C4-2B (cell line): Measurements from ENCODE around the gene C11orf58.

Source experiments
- ZFX ChIP-seq: fragments of 450-650 bp; IDR thresholded peaks from 2 replicates; pipeline ENCODE4 v1.6.1; 2017
- TF ChIP-seq, protein P1 (sequence below): fragments of 450-650 bp; conservative IDR thresholded peaks from 2 replicates; pipeline ENCODE4 v1.5.1; 2017; ENCODE audit warnings: mild to moderate bottlenecking

DNA sequence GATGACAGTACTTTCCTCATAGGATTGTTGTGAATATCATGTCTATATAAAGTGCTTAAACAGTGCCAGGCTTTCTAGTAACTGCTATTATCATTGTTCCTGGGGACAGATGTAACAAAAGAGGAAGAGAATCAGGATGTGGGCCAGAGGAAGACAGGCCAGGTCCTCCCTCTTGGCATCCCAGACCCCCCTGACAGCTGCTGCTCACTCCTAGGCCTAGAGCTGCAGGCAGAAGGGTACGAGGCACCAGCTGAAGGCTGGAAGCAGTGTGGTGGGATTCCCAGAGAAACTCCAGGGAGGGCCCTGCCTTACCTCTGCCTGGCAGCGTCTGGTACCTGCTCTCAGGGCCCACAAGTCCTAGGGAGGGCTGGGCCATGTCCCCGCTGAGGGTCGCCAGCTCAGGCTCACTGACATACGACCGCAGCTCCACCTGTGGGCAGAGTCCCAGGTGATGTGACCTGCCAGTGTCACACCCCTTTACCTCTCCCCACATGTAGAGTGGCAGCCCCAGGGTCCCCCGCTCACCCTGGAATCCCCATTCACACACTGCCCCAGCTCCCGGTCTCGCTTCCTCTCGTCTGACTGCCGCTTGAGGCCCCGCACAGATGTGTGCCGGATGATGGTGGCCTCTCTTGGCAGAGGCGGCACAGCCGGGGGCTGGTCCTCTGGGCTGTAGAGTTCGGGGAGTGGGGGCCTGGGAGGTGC lies 52.2 kb downstream of the C11orf58 start:
- TF ChIP-seq, protein P1, sequence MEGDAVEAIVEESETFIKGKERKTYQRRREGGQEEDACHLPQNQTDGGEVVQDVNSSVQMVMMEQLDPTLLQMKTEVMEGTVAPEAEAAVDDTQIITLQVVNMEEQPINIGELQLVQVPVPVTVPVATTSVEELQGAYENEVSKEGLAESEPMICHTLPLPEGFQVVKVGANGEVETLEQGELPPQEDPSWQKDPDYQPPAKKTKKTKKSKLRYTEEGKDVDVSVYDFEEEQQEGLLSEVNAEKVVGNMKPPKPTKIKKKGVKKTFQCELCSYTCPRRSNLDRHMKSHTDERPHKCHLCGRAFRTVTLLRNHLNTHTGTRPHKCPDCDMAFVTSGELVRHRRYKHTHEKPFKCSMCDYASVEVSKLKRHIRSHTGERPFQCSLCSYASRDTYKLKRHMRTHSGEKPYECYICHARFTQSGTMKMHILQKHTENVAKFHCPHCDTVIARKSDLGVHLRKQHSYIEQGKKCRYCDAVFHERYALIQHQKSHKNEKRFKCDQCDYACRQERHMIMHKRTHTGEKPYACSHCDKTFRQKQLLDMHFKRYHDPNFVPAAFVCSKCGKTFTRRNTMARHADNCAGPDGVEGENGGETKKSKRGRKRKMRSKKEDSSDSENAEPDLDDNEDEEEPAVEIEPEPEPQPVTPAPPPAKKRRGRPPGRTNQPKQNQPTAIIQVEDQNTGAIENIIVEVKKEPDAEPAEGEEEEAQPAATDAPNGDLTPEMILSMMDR: no peak
- no peak for TF ChIP-seq ZFX
